GM18511 (cell line): ENCODE measurements around the gene TIMP3.

Experiments used
- ATAC-seq: cut with Tn5 transposase; IDR thresholded peaks from one replicate; pipeline ENCODE4 v1.9.1; 2021; ENCODE audit warnings: mild to moderate bottlenecking, moderate library complexity; ENCODE audit not compliant: unreplicated experiment

TIMP3 gene

DNA sequence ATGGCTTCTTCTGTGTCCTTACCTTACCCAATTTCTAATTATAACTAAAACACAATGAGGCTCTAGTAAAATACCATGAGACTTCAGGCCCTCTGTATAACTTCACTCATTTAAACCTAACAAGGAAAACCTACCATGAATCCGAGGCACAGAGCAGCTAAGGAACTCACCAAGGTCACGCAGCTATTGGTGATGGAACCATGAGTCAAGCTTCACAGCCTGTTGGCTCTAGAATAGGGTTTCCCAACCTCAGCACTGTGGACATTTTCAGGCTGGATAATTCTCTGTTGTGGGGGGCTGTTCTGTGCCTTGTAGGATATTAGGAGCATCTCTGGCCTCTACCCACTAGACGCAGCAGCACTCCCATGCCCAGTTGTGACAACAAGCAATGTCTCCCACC is 75.7 kb downstream of the TIMP3 start:
- no peak for ATAC-seq

GRCh38 chr22:32879550-32879949 is 78.0 kb downstream of the TIMP3 start:
- ATAC-seq, result no peak

DNA sequence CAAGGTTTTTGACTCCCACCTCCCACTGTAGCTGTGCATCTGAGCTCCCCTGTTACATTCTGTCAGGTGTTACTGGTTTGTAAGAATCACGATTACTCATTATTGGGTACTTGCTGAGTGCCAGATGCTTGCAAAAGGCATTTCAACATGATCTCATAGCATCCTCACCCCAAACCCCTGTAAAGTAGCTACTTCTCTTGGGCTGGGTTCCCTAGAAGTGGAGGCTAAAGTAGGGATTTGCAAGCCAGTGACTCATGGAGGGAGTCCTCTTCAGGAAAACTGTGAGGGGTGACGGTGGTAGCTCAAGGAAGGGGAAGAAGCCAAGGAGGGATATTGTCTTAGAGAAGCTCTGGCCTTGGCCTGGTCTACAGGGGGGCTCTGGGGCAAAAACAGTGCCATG is 78.6 kb downstream of the TIMP3 start:
- no peak for ATAC-seq

- ATAC-seq, result no peak
Observed at GRCh38 chr22:32880505-32880892, 79.0 kb downstream of the TIMP3 start.

GRCh38 chr22:32880893-32881596 is 79.5 kb downstream of the TIMP3 start:
- ATAC-seq, result no peak

DNA sequence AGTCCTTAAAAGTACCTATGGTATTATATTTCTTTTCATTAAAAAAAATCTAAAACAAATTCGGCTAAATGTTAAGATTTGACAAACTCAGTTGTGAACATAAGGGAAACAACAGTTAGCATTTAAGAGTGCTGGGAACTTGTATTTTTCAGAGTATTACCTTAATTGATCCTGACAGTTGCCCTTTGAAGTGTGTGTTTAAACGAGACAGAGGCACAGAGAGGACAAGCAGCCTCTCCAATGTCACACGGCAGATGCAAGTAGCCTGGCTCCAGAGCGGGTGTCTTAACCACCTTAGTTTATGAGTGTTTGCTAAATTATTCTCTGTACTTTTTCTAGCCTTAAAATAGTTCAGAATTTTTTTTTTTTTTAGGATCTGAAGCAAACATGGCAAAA is 80.9 kb downstream of the TIMP3 start:
- ATAC-seq, result no peak

GRCh38 chr22:32882774-32883530 is 81.4 kb downstream of the TIMP3 start:
- ATAC-seq, result no peak

DNA sequence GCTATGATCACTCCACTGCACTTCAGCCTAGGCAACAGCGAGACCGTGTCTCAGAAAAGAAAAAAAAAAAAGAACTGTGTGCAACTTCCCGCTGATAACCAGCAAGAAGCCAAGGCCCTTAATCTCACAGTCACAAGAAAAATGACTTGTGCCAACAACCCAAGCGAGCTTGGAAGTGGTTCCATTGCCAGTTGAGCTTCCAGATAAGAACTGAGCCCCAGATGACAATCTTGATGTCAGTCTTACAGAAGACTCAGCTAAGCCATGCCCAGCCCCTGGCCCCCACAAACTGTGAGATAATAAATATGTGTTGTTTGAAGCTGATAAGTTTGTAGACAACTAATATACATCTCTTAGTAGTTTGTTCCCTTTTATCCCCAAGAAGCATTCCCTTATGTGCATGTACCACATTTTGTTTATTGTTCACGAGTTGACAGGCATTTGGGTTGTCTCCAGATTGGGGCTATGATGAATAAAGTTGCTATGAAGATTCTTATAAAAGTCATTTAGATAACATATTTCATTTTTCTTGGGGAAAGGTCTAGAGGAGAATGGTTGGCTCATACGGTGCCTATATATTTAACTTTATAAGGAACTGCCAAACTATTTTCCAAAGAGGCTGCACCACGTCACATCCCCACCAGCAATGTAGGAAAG is 85.9 kb downstream of the TIMP3 start:
- no peak for ATAC-seq

DNA sequence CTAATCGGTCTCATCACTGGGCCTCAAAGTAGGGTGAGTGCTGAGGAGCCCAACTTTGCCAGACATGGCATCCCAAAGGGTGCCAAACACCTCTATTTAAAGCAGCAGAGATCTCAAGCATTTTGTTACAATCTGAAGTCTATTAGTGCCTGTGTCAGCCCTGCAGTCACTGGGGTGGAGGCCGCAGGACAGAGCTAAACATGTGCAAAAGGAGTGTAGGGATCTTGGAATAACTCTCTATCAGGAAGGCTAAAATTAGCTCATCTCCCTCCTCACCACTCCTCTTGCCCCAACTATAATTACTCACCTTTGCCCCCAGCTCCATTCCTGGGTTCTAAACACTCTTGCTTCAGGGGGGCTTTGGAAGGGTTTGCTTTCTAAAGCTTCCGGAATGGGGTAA is 87.5 kb downstream of the TIMP3 start:
- no peak for ATAC-seq

GRCh38 chr22:32896891-32897290 is 95.4 kb downstream of the TIMP3 start:
- no peak for ATAC-seq

DNA sequence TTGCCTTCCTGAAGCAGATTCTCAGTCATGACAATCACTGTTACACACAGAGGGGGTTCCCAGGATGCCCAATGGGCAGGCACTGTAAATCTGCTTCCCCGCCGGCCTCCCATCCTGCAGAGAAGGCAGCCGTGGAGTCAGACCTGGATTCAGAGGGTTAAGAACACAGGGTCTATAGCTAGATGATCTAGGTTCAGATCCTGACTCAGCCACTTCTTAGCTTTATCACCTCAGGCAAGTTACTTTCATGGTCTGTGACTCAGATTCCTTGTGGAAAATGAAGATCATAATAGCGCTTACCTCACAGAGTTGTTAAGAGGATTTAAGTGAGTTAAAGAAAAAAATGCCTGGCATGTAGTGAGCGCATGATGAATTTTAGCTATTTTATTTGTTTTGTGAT is 95.9 kb downstream of the TIMP3 start:
- ATAC-seq, result no peak

DNA sequence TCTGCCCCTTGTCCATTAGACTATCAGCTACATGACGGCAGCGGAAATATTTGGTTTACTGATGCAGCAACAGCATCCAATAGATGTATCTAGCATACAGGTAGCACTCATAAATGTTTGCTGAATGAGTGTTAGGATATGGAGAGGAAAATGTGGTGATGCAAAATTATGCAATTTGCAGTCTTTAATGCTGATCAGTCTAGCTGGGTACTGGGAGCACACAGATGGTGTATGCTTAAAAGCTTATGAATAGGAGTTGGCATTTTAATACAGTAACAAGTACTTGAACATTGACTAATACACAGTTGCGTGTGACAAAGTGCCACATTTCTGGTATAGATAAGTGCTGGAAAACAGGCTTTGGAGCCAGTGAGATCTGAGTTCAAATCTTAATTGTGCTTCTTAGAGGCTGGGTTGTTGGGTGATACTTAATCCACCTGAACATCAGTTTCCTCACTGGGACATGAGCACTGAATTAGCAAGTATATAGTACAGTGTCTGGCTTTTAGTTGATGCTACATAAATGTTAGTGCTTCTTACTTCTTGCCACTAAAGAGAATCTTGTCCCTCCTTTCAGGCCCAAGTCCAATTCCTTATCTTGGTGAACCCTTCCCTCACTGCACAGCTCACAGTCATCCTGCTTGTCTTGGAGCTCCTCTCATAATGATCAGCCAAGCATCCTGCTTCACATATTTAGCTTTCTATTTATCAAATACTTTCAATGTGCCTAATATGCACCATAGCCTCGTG is 99.6 kb downstream of the TIMP3 start:
- ATAC-seq, result no peak

DNA sequence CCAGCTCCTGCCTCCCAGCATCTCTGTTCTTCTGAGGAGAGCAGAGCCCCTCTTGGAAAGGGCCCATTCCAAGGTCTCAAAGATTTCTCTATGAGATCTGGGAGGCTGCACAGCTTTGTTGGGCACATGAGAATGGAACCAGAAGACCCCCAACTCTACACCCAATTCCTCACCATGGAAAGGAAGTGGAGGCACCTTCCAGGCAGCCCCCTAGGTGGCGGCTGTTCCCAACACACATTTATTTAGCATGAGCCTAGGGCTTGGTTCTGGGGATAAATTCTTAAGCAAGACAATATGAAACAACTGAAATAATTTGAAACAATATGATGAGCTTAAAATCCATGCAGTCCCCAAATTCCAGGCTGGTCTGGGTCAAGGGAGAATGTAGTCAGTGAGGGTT is 100.4 kb downstream of the TIMP3 start:
- no peak for ATAC-seq

- no peak for ATAC-seq
Observed at GRCh38 chr22:32903507-32903906, 102.0 kb downstream of the TIMP3 start.

DNA sequence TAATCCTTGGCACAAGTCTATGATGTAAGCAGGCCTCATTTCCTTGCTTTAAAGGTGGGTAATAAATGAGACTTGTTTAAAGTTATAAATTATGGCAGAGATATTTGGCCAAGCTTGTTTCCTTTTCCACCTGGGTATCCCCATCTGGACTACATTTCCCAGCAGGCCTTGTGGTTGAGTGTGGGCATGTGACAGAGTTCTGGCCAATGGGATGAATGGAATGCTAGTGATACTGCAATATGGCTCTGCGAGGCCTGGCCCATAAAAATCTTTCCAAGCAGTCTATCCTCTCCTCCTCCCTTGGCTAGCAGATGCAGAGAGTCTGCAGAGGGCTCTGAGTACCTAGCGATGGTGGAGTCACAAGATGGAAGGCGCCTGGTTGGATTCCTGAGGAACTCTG is 102.5 kb downstream of the TIMP3 start:
- no peak for ATAC-seq

DNA sequence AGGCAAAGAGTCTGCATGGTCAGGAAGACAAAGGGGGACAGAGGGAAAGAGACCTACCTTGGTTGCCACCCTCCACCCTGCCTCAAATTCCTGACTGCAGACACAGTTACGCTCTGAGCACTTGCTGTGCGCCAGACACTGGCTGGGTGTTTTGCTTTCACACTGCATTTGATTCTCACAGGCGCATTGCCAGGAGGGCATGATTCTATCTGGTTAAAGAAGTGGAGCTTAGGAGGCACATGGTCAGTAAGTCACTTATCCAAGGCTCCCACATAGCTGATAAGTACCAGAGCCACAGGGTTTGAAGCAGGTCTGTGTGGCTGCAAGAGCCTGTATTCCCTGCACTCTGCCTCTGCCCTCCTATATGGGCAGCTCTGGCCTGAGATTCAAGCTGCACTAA is 103.9 kb downstream of the TIMP3 start:
- no peak for ATAC-seq

DNA sequence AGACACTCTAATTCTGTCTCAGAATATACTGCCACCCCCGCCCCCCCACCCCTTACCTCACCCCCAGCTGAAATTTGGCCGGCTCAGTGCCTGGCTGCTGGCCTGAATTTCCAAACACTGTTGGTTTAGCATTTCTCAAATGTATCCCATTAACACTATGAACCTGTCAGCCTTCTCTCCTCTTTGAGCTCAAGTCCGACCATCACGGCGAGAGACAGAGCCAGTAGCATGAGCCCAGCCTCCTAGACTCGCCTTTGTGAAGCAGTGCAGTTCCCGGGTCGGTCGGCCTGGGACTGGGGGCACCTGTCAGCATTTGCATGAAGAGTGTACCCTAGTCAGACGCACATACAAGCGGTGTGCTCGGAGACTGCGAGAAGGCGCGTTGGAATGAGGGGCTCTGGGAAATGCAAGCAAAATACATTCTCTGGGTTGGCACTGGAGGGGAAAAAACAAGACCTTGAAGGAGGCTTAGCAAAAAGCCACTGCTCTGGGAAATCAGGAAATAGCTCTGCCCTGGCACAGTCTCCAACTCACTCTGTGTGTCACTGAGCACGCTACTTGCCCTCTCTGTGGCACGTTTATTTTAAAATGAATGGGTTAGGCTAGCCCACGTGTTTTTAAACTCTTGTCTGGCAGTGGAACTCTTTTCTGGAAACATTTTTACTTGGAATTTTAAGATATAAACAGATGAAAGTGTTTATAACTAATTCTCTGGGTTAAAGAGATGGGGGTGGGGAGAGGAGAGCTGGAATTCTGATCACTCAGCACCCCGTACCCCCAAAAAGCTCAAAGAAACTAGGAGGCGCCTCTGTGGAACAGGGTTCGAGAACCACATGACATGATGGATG is 108.3 kb downstream of the TIMP3 start:
- no peak for ATAC-seq

DNA sequence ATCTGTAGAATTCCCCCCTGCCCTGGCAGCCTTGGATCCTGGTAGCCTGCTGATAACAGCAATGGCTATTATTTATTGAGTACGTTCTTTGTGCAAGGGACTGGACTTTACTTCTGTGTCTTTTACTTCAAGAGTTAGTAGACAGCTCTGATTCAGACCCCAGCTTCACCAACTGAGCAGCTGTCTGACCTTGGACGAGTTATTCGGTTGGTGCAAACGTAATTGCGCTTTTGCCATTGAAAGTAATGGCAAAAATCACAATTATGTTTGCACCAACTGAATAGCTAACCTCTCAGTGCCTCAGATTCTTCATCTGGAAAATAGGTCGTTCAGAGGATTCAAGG is 108.9 kb downstream of the TIMP3 start:
- ATAC-seq, result no peak

- ATAC-seq, result no peak
Observed at GRCh38 chr22:32911503-32911902, 110.0 kb downstream of the TIMP3 start.
